A673 (cell line): ENCODE data around the gene HLA-A.
"Not testable (repeated sequence)": the region's sequence is repeated elsewhere in the genome, so short reads cannot be mapped to it uniquely, and the experiment has no call there.

Experiments
- CTCF ChIP-seq: fragments of 300-800, 200-600 bp; sonication (generic); conservative IDR thresholded peaks from 2 replicates; pipeline ENCODE4 v1.5.1; 2017; ENCODE audit warnings: low read depth, mild to moderate bottlenecking, antibody characterized with exemption, low read length, moderate library complexity, mixed read lengths
- EZH2 ChIP-seq: fragments of 200-600 bp; sonication (generic); IDR thresholded peaks from 2 replicates; pipeline ENCODE4 v1.6.1; 2017; ENCODE audit warnings: borderline replicate concordance, low read depth, mild to moderate bottlenecking, mixed read lengths, antibody characterized with exemption, low read length; ENCODE audit not compliant: poor library complexity, severe bottlenecking

DNA sequence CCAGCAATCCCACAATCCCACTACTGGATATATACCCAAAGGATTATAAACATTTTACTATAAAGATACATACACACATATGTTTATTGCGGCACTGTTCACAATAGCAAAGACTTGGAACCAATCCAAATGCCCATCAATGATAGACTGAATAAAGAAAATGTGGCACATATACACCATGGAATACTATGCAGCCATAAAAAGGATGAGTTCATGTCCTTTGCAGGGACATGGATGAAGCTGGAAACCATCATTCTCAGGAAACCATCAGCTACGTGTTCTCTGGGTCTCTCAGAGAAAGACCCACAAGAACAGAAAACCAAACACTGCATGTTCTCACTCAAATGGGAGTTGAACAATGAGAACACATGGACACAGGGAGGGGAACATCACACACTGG, 21.4 kb downstream of the HLA-A start:
- TF ChIP-seq CTCF, EZH2: not testable (repeated sequence)
